ENCODE measurements around the gene TTC28.
"Not testable (repeated sequence)": the region's sequence is repeated elsewhere in the genome, so short reads cannot be mapped to it uniquely, and the experiment has no call there.

The TTC28 gene

DNA sequence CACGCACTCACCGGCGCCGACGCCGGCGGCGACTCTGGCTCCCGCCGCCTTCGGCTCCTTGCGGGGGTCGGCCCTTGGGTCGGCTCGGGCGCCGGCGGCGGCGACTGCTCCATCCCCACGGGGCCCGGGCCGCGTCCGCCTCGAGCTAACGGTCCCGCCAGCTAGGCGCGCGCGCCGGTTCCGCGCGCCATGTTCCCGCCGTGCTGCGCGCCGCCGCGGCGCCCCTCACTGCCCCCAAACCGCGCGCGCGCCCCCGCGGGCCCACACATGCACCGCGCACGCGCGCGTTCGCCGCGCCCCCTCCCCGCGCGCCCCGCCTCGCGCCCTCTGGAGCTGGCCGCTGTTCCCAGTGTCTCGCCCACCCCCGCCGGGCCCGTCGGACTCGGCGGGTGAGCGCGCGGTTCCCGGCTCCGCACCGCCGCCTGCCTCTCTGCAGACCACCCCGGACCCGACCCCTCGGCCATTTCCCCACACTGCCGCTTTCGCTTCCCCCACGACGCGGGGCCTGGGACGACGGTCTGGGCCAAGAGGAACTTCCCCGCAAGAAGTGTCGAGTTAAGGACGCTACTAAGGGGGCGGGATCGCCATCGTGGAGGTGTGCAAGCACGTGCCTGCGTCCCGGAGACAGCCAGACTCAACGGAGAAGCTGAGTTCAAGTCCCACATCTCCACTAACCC, at the start of gene TTC28:
Gene TTC28 (minus strand): TSS at position 230 of the 677 bp plus-strand sequence. CDS start 117 bp downstream, at position 113.
- H3K27ac ChIP-seq, result peak within 1 kb of the TSS; percentile 37
- DNase-seq (ENCODE audit: low read depth, low spot score), result not testable (repeated sequence)

DNA sequence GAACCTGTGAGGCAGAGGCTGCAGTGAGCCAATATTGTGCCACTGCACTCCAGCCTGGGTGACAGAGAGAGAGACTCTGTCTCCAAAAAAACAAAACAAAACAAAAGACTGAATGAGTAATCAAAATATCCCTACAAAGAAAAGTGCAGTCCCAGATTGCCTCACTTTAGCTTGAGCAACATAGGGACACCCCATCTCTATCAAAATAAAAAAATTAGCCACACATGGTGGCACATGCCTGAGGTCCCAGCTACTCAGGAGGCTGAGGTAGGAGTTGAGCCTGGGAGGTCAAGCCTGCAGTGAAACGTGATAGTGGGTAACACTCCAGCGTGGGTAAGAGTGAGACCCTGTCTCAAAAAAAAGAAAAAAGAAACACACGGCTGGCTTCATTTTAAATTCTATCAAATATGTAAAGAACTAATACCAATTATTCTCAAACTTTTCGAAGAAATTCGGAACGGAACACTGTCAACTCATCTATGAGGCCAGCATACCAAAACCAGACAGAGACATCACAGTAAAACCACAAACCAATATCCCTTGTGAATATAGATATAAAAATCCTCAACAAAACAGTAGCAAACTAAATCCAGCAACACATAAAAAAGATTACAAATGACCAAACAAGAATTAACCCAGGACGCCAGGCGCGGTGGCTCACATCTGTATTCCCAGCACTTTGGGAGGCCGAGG, 49.1 kb upstream of the TTC28 start:
- no peak for DNase-seq (ENCODE audit: low read depth, low spot score)
- no peak overlapping the region for H3K27ac ChIP-seq

DNA sequence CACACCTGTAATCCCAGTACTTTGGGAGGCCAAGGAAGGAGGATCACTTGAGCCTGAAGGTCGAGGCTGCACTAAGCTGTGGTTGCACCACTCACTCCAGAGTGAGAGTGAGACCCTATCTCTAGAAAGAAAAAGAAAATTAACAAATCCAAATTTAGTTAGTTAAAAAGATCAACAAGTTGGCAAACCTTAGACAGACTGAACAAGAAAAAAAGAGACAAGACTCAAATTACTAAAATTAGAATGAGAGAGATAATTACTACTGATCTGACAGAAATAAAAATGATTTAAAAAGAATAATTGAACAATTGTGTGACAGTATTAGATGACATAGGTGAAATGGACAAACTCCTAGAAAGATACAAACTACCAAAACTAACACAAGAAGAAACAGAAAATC, 48.4 kb upstream of the TTC28 start:
- H3K27ac ChIP-seq, result no peak overlapping the region
- DNase-seq (ENCODE audit: low read depth, low spot score), result no peak

DNA sequence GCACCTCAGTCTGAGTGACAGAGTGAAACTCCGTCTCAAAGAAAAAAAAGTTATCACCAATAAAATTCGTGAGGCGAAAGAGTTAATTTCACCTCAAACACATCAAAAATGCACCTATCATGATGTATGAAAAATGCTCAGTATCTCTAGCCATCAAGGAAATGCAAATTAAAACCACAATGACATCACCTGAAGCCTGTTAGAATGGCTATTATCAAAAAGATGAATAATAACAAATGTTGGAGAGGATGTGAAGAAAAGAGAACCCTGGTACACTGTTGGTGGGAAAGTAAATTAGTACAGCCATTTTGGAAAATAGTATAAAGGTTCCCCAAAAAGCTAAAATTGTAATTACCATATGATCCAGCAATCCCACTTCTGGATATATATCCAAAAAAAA, 38.4 kb upstream of the TTC28 start:
- DNase-seq (ENCODE audit: low read depth, low spot score), result no peak
- no peak overlapping the region for H3K27ac ChIP-seq

DNA sequence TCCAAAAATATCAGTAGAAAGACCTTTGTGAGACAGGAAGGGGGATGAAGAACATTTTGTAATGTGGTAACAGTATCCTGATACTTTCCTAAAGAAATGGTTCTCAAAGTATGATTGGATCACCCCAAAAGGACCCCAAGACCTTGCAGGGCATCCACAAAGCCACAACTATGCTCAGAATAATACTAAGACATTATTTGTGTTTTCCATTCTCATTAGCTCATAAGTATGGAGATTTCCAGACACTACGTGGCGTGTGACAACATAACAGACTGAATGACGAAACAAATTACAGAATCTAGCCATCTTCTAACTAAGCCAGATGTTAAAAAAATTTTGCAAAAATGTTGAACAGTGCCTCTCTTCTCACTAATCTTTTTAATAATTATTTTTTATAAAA, 37.0 kb upstream of the TTC28 start:
- H3K27ac ChIP-seq, result no peak overlapping the region
- no peak for DNase-seq (ENCODE audit: low read depth, low spot score)

DNA sequence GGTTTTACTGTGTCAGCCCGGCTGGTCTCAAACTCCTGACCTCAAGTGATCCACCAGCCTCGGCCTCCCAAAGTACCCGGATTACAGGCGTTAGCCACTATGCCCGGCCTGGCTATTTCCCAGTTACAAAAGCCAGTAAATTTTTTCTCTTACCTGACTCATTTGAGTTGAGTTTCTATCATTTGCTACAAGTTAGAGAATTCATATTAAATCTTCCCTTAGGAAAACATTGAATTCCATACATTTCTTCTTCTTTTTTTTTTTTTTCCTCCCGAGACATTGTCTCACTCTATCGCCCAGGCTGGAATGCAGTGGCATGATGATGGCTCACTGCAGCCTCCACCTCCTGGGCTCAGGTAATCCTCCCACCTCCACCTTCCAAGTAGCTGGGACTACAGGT, 36.0 kb upstream of the TTC28 start:
- H3K27ac ChIP-seq, result no peak overlapping the region
- no peak for DNase-seq (ENCODE audit: low read depth, low spot score)

DNA sequence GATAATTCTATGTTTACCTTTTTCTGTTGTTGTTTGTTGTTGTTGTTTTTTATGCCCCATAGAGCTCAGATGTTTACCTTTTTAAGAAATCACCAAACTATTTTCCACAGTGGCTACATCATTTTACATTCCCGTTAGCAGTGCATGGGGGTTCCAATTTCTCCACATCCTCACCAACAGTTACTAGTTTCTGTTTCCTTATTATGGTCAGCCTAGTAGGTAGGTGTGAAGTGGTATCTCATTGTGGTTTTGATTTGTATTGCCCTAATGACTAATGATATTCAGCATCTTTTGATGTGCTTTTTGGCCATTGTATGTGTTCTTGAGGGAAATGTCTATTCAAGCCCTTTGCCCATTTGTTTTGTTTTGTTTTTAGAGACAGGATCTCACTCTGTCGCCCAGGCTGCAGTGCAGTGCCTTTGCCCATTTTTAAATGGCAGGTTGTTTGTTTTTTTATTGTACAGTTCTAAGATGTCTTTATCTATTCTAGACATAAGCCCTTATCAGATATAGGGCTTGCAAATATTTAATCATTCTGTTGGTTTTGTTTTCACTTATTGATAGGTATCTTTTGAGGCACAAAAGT, 34.5 kb upstream of the TTC28 start:
- DNase-seq (ENCODE audit: low read depth, low spot score), result no peak
- no peak overlapping the region for H3K27ac ChIP-seq

DNA sequence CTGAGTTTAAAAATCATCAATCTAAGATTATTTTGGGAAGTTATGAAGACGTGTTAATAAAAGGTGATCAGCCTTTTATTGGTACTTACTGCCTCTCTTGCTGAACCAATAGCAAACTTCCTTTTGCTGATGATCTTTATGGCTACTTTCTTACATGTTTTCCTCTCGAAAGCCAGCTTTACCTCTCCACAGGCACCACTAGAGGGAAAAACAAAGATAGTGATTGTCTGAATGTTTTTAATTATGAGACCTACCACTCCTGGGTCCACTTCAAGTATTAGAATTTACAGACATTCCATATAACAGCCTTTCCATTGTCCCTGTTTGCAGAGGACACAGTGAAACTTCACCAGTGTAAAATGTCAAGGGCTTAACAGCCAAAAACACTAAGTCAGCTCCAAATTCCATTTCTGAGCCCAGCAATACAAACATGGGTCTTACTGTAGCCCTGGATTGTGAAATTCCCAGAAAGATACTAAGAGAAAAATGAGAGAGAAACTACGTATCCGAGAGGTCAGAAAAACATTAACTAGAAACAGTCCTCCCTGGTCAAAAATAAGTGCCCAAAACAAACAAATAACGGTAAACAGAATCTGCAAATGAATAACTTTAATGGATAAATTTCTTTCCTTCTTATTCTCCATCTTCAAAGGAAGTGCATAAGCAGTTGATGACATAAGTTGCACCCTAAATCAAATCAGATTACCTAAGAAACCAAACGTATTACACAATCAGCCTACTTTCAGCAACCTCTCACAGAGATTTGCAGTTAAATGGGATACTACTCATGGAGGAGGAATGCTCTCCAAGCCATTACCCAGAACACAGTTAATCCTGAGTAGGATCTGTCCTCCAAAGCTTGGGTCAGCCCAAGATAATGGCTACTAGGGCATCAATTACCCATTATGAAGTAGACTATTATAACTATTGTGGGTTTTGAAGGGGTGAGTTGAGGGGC, 32.5 kb upstream of the TTC28 start:
- DNase-seq (ENCODE audit: low read depth, low spot score), result peak; percentile 70
- peak overlapping the region; percentile 93 for H3K27ac ChIP-seq

DNA sequence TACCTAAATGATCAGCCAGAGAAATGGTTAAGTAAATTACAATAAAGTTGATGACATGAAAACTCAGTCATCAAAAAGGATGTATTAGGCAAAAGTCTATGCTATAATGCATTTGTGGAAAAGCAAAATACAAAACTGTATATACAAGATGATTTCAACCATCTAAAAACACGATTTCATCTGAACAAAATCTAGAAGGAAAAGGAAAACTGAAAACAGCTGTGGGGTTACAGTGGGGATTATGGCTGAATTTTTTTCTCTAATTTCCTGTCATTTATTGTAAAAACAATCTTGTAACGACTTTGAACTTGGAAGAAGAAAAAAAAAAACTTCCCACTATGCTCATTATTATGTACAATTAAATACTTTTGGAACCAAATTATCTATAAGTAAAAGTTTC, 31.7 kb upstream of the TTC28 start:
- peak overlapping the region; percentile 93 for H3K27ac ChIP-seq
- no peak for DNase-seq (ENCODE audit: low read depth, low spot score)

DNA sequence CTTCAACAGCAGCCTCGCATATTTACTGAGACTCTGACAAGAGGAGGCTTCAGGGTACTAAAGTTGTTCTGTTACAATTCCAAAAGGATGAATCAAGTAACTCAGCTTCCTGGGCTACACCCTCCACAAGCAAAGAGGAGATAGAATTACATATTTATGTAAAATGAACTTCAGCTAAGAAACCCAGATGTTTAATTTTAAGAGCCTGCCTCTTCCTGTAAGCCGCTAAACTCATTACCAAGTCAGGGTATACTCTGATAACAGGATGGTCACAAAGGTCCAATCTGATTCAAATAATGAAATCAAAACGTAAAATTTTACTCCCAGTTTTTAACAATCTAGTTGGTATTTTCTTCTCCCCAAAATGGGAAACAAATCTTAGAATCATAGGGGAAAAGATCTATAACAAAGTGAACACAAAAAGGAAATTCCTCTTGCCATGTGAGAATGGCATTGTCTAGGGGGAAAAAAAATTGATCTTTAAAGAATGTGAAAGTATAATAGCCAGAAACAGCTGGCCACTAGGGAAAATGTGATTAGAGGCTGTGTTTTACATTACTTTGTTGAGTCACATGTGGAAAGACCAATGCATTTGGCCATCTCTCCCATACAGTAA, 31.0 kb upstream of the TTC28 start:
- H3K27ac ChIP-seq, result peak overlapping the region; percentile 93
- DNase-seq (ENCODE audit: low read depth, low spot score), result peak; percentile 20

DNA sequence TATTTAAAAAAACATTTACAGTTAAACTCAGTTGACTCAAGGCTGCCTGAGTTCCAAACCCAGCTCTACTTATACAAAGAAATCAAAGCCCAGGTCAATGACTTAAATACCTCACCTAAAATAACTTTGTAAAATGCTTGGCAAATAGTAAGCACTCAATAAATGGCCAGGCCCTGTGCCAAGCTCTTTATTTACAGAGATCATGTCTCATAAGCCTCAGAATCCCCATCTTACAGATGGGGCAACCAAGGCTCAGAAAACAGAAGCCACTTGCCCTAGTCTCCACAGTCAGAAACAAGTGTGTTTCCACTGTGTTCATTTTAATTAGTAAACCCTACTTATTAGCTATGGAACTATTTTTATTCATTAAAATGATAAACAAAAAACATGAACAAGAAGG, 30.5 kb upstream of the TTC28 start:
- peak overlapping the region; percentile 93 for H3K27ac ChIP-seq
- no peak for DNase-seq (ENCODE audit: low read depth, low spot score)

DNA sequence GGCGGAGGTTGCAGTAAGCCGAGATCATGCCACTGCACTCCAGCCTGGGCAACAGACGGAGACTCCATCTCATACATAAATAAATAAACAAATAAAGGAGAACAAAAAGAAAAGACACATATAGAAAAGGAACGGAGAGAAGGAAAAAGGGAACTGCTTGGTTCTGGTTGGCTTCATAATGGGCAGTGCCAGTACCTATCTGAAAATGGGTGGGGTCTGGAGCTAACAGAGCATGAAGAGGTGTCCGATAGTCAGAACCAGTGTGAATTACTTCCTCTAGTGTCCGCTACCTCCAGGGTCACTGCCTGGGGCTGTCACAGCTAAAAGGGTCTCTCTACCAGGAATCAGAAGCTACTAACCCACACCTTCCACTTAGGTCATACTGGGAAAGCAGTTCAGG, 27.2 kb upstream of the TTC28 start:
- H3K27ac ChIP-seq, result no peak overlapping the region
- no peak for DNase-seq (ENCODE audit: low read depth, low spot score)

DNA sequence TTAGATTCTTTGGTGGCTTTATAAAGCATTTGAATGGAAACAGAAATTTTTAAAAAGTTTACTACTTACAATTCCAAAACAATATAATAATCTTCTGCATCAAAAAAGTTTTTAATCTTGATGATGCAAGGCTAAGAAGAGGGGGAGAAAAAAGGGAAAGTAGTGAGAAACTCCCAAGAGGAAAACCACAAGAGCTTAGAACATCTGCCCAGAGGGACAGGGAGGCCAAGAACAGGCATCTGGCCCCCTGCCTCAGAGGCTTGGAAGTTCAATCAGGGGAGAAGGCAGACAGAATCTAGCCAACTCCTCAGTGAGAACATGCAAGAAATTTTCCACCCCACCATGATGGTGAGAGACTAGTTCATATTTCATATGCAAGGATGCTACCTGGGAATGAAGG, 23.8 kb upstream of the TTC28 start:
- H3K27ac ChIP-seq, result no peak overlapping the region
- DNase-seq (ENCODE audit: low read depth, low spot score), result no peak

DNA sequence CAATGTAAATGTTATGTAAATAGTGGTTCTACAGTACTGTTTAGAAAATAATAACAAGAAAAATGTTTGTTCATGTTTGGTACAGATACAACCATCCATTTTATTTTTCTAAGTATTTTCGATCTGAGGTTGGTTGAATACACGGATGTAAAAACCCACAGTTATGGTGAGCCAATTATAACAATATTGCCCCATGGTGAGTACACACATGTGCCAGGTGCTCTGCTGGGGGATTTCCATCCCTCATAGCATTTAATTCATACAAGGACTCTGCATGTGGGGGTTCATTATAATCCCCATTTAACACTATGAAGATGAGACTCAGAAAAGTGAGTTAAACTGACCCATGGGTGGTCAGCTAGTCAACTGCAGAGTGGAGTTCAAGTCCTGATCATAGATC, 23.3 kb upstream of the TTC28 start:
- no peak overlapping the region for H3K27ac ChIP-seq
- DNase-seq (ENCODE audit: low read depth, low spot score), result no peak

DNA sequence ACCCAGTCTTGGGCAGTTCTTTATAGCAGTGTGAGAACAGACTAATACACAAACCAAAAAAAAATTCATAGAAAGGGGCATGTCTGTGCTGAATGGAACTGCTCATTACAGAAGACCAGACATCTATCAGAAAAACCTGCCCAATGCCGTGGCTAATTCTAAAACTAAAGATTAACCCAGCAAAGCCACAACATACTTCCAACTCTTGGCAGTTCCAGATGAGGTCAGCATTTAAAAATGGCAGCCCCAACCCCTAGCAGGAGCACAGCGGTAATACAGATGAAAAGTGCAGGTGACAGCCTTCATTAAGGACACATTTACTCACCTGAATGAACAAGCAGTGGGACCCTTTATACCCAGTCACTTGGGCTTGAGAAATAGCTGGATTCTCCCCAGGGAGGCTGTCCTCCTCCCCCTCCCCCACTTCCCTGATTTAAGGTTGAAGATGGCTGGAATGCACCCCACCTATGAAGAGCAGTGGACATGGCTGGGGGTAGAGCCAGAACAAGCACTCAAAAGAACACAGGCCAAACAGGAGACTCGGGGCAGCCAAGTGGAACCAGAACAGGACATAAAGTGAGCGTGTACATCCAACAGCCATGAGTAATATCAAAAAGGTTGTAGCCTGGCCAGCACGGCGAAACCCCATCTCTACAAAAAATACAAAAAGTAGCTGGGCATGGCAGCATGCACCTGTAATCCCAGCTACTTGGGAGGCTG, 13.6 kb upstream of the TTC28 start:
- DNase-seq (ENCODE audit: low read depth, low spot score); H3K27ac ChIP-seq: not testable (repeated sequence)

DNA sequence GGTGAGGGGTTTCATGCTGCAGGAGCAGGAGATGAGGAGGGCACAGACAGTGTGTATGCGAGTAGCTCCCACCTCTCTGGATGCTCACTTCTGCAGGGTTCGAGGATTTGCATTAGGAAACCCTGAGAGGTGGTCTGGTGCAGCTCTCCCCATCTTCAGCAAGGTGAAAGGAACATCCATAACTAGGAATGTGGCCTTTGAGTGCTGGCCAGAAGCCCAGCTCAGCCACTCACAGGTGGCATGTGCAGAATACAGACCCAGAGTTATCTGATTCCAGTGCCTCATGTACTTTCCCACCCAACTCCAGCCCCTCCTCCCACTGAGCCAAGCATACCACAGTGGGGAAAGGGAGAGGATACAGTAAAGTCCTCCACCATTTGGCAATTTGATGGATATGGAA, 10.2 kb upstream of the TTC28 start:
- DNase-seq (ENCODE audit: low read depth, low spot score); H3K27ac ChIP-seq: not testable (repeated sequence)

DNA sequence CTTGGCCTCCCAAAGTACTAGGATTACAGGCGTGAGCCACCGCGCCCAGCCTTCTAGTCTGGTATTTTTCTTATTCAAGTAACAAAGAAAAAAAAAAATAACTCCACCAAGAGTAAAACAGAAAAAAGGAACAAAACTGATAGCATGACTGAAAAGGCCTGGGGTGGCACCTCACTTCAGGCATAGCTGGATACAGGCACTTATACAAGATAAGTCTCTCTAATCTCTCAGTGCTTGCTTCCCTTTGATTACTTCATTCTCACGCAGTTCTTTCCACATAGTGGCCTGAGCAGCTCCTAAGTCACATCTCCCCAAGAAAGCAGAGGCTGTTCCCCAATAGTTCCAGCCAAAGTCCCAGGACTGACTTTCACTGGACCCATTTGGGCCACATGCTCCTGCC, 3.3 kb upstream of the TTC28 start:
- not testable (repeated sequence) for H3K27ac ChIP-seq; DNase-seq (ENCODE audit: low read depth, low spot score)

DNA sequence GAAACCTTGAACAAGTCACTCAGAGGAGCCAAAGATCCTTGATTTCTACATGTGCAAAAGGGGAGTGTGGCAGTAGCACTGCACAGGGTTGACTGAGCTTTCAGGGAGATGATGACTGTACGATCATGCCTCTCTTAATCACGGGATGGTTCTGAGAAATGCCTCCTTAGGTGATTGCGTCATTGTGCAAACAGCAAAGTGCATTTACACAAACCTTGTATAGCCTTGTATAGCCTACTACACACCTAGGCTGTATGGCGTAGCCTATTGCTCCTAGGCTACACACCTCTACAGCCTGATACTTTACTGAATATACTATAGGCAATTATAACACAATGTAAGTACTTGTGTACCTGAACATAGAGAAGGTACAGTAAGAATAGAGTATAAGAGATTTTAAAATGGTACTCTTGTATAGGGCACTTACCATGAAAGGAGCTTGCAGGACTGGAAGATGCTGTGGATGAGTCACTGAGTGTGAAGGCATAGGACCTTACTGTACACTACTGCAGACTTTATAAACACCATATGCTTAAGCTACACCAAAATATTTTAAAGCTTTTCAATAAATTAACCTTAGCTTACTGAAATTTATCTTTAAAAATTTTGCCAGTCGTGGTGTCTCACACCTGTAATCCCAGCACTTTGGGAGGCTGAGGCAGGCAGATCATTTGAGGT, 1.3 kb upstream of the TTC28 start:
- H3K27ac ChIP-seq, result peak overlapping the region; percentile 37
- DNase-seq (ENCODE audit: low read depth, low spot score), result peak; percentile 26
